SH-SY5Y (cell line): Measurements from ENCODE around the gene DAGLA.

Experiments used
- GATA2 ChIP-seq: IDR thresholded peaks from 2 replicates; pipeline ENCODE4 v1.6.1; 2011; ENCODE audit warnings: mild to moderate bottlenecking, low read depth, low read length
- GATA3 ChIP-seq: IDR thresholded peaks from 2 replicates; pipeline ENCODE4 v1.6.1; 2011; ENCODE audit warnings: low read depth, mild to moderate bottlenecking, low read length, moderate library complexity

DNA sequence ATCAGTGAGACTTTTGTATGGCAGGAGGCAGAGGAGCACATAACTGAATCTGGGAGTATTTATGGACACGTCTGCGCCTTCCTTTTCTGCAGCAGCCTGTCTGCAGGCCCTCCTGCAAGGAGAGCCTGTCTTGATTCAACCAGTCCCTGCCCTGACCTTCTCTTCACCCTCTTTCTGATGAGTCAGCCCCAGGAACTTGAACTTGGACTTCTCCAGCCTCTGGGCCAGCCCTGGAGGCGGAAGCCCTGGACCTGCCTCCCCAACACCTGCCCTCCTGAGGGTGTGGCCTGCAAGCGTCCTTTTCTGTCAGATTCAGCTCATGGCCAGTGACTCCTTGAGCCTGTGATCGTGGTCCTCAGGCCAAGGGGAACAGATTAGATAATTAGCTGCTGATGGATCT lies 20.0 kb downstream of the DAGLA start:
- no peak for TF ChIP-seq GATA2
- no peak for TF ChIP-seq GATA3
